Midbrain (tissue), 1 donor: ENCODE measurements around the gene STYXL1.
A peak's percentile ranks its signal among the peaks of the same experiment; 100 is the strongest.
"Not testable (repeated sequence)": the region's sequence is repeated elsewhere in the genome, so short reads cannot be mapped to it uniquely, and the experiment has no call there.

Experiments
- DNase-seq: peaks from one replicate; lab custom pipeline; 2025; lab: John Stamatoyannopoulos, UW

STYXL1 gene

GRCh38 chr7:76065016-76065612, 17.3 kb upstream of the STYXL1 start:
- DNase-seq = no peak

- no peak for DNase-seq
These were observed 16.6 kb upstream of the STYXL1 start for GRCh38 chr7:76064208-76064970.

- DNase-seq = no peak
These were observed 15.7 kb upstream of the STYXL1 start for GRCh38 chr7:76063525-76063924.

DNA sequence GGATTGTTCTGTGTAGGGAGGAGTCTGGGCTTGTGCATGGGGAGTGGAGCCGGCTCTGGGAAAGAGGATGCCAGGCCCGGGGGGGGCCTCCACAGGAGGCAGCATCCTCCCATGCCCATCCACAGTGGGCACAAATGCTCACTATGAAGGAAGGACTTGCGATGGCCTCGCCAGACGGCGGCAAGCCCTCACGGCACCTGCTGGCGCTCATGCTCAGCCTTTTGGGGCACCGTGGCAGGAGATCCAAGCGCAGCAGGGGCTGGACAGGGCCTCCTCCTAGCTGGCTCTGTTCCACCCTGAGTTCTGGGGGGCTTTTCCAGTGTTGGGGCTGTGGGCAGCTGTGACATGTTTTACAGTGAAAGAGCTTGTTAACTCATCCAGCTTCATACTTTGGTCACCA, 15.3 kb upstream of the STYXL1 start:
- DNase-seq = no peak

GRCh38 chr7:76062254-76062653, 14.5 kb upstream of the STYXL1 start:
- DNase-seq = no peak

DNA sequence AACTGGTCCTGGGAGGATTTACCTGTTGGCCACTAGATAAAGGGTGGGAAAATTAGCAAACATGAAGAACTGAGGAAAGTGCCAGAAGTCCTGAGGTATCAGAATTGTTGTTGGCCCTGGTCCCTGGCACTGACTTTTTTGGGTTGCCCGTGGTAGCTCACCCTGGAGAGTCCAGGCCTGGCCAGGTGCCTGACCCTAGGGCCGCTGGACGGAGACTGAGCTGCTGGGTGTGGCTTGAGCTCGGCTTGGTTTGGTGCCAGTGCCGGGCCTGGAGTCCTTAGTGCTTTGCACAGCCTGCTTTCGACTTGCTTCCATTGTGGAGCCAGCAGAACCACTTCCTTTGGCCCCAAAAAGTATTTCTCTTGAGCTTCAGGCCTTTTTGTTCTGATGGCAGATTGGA, 13.0 kb upstream of the STYXL1 start:
- no peak for DNase-seq

DNA sequence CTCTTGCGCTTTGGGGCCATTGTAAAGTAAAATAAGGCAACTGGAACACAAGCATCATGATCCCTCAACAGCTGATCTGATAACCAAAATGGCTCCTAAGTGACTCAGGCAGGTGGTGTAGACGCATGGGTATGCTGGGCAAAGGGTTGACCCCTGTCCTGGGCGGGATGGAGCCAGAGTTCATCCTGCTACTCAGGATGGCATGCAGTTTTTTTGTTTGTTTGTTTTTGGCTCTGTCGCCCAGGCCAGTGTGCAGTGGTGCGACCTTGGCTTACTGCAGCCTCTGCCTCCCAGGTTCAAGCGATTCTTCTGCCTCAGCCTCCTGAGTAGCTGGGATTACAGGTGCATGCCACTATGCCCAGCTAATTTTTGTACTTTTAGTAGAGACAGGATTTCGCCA, 10.9 kb upstream of the STYXL1 start:
- not testable (repeated sequence) for DNase-seq

GRCh38 chr7:76057813-76058145, 10.0 kb upstream of the STYXL1 start:
- no peak for DNase-seq

- DNase-seq = no peak
These were observed 9.5 kb upstream of the STYXL1 start for GRCh38 chr7:76057103-76057812.

DNA sequence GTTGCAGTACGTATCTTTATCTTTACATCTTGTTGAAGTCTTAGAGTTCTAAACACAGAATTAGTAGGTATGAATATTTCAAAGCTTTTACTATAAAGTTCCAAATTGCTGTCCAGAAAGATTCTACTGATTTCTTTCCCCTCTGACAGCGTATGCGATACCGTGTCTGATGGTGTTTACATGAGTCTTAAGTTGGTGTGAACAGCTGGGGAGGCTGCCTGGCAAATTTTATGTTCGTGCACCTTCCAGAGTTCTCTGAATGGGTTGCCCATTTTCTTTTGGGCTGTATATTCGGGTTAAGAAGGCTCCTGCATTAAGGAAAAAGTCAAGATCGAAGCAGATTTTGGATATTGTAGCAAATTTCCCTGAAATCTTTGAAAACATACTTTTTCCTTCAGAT, 8.4 kb upstream of the STYXL1 start:
- DNase-seq = no peak

DNA sequence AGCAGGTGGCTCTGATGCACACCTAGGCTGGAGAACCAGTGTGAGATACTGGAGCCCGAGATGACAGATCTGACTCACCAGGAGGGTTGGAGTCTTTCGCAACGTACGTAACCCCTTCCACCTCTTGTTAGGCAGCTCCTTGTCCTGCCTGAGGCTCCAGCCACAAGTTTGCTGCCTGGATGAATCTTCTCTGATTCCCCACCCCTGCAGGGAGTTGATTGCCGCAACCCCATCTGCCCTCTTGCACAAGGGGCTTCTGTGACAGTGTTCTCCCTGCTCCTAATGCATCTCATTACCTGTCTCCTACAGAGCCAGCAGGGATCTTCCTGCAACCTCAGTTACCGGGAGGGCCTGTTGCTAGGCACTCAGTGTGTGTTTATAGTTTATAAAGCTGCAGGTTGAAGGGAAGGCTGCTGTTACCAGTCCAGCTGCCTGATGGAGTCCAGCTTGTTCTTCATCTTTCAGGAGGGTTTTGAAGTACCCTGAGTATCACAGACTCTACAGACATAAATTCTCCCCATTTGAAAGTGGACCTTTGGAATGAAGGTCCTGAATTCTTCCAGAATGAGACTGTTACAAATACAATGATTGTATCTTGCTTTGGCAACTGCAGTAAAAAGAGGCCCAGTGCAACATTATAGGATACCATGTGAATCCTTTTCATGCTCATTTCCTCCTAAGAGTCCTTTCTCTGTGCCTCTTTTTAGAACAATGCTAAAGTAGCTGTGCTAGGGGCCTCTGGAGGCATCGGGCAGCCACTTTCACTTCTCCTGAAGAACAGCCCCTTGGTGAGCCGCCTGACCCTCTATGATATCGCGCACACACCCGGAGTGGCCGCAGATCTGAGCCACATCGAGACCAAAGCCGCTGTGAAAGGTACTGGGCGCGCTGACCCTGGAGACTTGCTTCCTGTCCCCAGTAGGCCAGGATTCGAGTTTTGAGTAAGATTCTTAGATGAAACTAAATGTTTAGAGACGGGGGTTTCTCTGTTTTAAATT, 6.6 kb upstream of the STYXL1 start:
- peak; percentile 26 for DNase-seq

- no peak for DNase-seq
These were observed 5.7 kb upstream of the STYXL1 start for GRCh38 chr7:76053461-76053860.

DNA sequence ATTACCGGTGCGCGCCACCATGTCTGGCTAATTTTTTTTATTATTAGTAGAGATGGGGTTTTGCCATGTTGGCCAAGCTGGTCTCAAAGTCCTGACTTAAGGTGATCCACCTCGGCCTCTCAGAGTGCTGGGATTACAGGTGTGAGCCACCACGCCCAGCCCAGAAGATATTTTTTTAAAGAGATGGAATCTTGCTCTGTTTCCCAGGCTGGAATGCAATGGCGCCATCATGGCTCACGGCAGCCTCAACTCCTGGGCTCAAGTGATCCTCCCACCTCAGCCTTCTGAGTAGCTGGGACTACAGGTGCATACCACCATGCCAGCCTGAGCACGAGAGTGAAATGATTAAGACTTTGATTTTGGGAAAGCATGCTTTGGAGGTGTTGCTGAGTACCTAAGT, 4.9 kb upstream of the STYXL1 start:
- not testable (repeated sequence) for DNase-seq

DNA sequence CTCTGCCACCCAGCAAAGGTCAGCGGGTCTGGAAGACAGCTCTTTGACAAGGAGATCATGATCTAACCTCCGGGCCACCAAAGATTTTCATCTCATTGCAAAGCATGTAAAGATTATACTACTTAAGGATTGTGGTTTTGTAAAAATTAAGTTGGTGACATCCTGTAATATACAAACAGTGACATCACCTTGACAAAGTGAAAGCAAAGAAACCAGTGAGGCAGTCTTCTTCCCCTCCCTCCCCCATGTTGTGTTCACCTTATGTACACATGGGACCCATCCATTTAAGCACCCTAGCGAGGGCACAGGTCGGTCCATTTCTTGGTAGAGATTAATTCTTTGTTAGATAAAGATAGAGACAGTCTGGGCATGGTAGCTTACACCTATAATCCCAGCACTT, 4.0 kb upstream of the STYXL1 start:
- DNase-seq = no peak

DNA sequence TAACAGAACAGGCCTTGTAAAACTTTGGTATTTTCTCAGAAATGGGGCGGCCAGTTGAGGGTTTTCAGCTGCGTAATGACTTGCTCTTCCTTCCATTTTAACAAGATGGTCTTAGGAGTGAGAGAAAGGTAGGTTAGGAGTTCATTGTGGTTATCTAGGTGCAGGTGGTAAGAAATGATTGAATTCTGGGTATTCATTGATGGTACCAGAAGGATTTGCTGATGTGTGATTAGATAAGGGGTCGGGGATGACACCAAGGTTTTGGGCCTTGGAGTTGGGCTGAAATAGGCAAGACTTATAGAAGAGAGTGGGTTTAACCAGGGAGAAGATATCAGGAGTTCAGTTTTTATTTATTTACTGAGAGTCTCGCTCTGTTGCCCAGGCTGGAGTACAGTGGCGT, 2.7 kb upstream of the STYXL1 start:
- DNase-seq = no peak

DNA sequence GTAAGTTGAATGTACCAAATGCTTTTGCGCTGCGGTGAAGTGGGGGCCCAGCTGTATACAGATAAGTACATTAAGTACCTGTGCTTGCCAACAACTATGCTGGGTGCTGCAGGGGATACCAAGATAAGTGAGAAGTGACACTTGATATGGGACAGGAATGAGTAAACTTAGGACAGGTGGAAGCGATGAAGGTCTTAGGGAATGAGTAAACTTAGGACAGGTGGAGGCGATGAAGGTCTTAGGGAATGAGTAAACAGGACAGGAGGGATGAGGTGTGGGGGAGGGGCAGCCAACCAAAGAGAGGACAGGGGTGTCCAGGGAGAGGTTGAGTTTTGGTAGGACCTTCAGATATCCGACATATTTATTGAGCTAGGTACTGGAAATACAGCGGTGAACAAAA, 1.5 kb upstream of the STYXL1 start:
- DNase-seq = no peak

DNA sequence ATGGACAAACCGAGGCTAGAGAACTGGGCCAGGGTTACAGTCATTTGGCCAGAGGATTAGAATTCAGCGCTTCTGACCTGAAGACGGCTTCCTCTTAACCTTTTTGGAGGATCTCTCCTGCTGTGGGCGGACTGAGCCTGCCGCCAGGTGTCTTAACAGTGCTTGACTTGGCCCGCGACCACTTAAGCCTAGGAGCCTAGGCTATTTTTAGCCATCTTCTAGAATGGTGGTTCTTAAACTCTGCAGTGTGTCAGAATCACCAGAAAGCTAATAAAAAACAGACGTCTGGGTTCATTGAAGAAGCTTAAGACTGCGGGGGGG, 828 bp upstream of the STYXL1 start:
- DNase-seq = no peak

- no peak for DNase-seq
These were observed 442 bp downstream of the STYXL1 start for GRCh38 chr7:76047305-76047810.

DNA sequence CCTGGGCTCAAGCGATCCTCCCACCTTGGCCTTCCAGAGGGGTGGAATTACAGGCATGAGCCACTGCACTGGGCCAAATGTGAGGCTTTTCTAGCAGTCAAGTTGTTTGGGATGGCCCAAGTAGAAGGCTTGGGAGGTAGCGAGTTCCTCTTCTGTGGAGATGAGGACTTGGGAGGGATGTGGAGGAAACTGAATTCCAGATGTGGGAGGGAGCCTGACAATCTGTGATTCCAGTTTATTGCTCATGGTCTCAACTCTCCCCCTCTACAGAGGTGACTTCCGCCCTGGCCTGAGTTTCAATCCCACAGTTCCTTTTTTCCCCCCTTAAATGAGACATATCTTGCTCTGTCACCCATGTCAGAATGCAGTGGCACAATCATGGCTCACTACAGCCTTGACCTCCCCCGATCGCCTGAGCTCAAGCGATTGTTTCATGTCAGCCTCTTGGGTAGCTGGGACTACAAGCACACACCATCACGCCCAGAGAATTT, 3.4 kb downstream of the STYXL1 start:
- DNase-seq = no peak

DNA sequence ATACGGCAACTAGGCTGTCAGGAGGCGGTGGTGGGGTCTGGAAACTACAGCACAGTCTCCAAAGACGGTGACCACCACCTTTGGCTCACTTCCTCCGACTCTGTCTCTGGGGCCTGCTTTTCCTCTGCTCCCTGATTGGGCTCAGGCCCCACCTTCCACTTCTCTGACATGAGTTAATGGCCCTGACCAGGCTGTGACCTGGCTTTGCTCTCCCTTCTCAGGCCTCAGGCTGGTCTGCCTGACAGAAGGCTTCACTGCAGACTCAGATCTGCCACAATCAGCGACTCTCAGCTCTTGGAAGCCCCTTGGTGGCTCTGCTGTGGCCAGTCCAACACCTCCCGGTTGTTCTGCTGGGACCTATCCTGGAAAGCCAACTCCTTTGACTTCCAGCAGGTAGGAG, 7.7 kb downstream of the STYXL1 start:
- no peak for DNase-seq

DNA sequence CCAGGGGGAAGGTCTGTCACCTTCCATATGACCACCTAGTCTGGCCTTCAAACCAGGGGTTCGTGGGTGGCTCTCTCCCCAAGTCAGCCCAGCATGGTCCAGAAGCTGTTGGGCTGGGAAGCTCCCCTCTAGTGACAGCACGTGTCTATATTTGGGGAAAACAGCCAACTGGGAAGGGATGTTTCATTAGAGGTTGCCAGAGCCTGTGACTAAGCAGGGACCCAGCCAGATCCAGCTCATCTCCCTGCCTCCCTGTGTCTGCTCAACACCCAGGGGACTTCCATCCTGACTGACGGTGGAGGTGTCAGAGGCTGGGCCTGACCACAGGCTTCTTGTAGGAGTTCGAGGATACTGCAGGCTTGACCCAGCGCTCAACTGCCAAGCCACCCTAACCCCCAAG, 10.5 kb downstream of the STYXL1 start:
- no peak for DNase-seq

DNA sequence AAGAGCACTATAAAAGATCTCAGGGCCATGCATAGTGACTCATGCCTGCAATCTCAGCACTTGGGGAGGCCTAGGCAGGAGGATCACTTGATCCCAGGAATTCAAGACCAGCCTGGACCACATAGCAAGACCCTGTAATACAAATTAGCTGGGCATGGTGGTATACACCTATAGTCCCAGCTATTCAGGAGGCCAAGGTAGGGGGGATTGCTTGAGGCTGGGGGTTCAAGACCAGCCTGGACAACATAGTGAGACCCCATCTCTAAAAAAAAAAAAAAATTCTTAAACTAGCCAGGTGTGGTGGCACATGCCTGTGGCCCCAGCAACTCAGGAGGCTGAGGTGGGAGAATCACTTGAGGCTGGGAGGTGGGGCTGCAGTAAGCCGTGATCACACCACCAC, 15.8 kb downstream of the STYXL1 start:
- no peak for DNase-seq
